Mononuclear cell (primary cell): ENCODE data around the gene TMEM147. TPM values are rescaled to one million over a fixed set of nuclear protein-coding genes. Genes with fewer than 3 reads are reported as not detected.
A peak's percentile ranks its signal among the peaks of the same experiment; 100 is the strongest.

ENCODE experiments used
- H3K27me3 ChIP-seq: 2 replicates; pipeline ENCODE4 v1.6.0; 2011; ENCODE audit warnings: low read length, control low read depth; ENCODE audit not compliant: insufficient read depth
- H3K4me1 ChIP-seq: 2 replicates; pipeline ENCODE4 v1.5.1; 2011; ENCODE audit warnings: mild to moderate bottlenecking, low read length, control low read depth; ENCODE audit not compliant: insufficient read depth
- H3K4me3 ChIP-seq: 2 replicates; pipeline ENCODE4 v1.5.1; 2011; ENCODE audit warnings: mild to moderate bottlenecking, low read length, moderate library complexity
- H3K9me3 ChIP-seq: 2 replicates; pipeline ENCODE4 v1.5.1; 2011; ENCODE audit warnings: low read depth, mild to moderate bottlenecking, control low read depth, low read length
- total RNA-seq: library from RNA; depleted of rRNA; stranded (reverse); fragments of >200 nt; gene quantifications from one replicate; pipeline ENCODE4 v1.2.3, GENCODE V29; 2012

Gene TMEM147
- total RNA-seq, 1 donor, result 25.9 TPM

DNA sequence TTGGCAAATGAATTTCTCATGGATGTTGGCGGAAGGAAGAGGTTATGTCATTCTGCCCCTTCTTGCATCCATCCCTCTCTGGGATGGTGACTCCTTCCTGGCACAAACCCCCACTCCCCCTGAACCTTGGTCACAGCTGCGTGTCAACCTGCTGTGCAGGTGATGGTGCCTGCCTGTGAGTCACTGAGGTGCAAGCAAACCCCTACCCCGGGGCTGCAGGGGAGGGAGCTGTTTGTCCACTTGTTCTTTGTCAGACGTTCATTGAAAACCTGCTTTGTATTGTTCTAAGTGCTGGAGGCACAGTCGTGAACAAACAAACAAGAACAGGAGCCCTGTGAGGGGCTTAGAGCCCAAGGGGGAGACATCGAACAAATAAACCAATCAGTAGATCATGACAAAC lies 14.1 kb upstream of the TMEM147 start:
- H3K4me3 ChIP-seq, result no peak overlapping the region
- H3K27me3 ChIP-seq, result peaks cover 3% of the 10 kb centered on the region
- no peaks in the 10 kb centered on the region for H3K9me3 ChIP-seq
- peaks cover 9% of the 10 kb centered on the region for H3K4me1 ChIP-seq

DNA sequence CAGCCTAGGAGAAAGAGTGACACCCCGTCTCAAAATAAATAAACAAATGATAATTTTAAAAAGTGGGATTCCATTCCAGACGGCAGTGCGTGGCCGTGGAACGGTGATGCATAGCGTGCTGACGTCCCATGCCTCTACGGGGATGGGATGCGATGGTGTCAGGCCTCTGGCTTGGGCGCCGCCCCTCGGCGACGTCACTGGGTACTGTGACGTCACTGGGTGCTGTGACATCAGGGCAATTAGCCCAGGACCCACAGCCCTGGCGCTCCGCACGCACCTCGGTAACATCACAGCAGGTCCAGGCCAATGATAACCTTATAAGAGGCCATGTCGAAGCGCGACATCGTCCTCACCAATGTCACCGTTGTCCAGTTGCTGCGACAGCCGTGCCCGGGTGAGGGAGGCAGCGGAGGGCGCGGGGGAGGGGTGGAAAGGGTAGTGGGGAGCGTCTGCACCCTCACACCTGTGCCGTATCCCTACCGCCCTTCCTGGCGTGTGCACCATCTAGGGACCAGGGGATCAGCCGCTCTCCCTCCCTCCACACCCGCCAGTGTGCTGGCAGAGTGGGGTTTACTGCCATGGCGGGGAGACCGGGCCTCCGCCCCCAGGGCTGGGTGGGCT lies 12.1 kb upstream of the TMEM147 start, which contains the start of gene GAPDHS:
TSS of gene GAPDHS (plus strand) at position 256 of the 621 bp plus-strand sequence. CDS start at position 328, 72 bp downstream.
- H3K4me3 ChIP-seq, result no peak within 1 kb of the TSS
- H3K4me1 ChIP-seq, result peaks cover 9% of the 10 kb centered on the region
- H3K27me3 ChIP-seq, result peaks cover 3% of the 10 kb centered on the region
- no peaks in the 10 kb centered on the region for H3K9me3 ChIP-seq

DNA sequence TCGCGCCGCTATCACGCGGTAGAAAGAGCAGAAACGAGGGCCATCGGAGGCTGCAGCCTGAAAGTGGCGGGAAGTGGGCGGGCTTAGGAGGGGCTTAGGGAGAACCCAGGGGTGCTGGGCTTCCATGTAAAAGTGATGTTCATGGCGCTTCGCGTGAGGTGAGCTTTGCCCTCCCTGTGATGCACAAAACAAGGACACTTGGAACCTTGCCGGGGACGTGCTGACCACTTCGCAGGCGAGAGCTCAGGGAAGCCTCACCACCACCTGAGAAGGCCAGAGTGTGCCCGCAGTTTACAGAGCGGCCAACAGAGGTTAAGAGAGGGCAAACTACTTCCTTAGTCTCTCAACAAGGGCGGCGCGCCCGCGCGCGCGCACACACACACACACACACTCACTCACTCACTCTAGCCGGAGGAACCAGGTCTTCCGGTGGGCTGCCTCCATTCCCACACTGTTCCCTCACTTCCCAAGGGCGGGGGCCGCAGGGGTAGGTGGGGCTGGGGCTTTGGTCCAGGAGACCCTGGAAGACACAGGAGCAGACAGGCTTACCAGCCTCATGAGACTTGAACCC lies 11.5 kb upstream of the TMEM147 start:
- no peak overlapping the region for H3K4me3 ChIP-seq
- H3K27me3 ChIP-seq, result peaks cover 3% of the 10 kb centered on the region
- H3K9me3 ChIP-seq, result no peaks in the 10 kb centered on the region
- H3K4me1 ChIP-seq, result peaks cover 9% of the 10 kb centered on the region

DNA sequence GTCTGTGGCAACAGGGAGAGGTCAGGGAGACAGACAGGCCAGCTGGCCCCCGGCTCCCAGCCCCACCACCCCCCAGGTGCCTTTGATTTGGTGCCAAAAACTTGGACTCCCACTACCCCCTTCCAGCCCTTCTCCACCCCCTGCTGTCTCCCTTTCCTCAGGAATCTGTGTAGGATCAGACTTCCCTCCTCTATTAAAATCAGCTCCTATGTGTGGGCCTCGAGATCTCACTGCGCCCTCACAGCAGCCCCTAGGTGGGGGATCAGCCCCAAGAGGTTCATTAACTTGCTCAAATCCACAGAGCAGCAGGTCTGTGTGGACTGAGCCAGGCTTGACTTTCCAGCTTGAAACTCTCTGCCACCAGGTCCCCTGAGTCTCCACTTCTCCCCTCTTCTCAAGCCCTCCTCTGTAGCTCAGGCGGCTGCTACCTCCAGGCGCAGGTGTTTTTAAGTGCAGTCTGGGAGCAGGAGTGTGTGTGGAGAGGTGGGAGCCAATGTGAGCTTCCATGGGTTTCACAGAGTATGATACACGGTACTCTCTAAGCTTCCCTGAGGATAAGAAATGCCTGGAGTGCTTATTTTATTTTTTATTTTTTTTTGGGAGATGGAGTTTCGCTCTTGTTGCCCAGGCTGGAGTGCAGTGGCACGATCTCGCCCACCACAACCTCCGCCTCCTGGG lies 10.5 kb upstream of the TMEM147 start:
- peaks cover 9% of the 10 kb centered on the region for H3K4me1 ChIP-seq
- H3K4me3 ChIP-seq, result no peak overlapping the region
- no peaks in the 10 kb centered on the region for H3K9me3 ChIP-seq
- peaks cover 3% of the 10 kb centered on the region for H3K27me3 ChIP-seq

DNA sequence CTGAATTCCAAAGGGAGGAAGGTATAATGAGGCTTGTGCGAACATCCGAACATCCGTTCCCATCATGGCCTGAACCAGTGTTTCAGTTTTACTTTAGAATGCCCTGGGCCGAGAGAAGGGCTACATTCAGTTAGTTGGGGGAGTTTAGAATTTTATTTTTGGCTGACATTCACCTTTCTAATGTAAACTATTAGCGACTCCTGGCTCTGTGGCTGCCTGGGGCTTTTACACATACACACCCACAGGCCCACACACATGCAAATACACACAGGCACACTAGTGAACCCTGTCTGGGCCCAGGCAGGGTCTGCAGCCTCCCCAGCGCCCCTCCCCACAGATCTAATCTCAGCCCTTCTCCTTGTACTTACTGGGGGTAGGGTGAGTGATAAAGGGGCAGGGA lies 6.1 kb upstream of the TMEM147 start:
- H3K9me3 ChIP-seq, result no peaks in the 10 kb centered on the region
- no peak overlapping the region for H3K4me3 ChIP-seq
- no peaks in the 10 kb centered on the region for H3K27me3 ChIP-seq
- peaks cover under 1% of the 10 kb centered on the region for H3K4me1 ChIP-seq

DNA sequence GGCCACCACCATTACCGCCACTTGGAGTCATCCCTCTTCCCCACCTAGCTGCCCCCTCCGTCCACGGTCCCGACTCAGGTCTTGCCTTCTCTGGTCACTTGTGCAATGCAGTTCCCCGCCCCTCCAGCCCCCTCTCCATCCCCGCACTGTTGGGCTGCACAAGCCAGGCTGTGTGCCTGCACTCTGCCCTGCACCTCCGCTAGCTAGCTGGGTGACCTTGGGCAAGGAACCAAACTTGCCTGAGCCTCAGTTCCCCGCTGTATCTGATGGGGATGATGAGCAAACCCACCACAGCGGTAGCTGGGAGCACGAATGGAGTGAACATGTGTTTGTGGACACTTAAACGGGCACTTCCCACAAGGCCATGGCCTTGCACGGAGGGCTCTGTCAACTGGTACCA lies 5.6 kb upstream of the TMEM147 start:
- Histone ChIP-seq H3K4me3 (no peak overlapping the region), H3K4me1 (peaks cover 6% of the 10 kb centered on the region), H3K9me3 (no peaks in the 10 kb centered on the region), H3K27me3 (no peaks in the 10 kb centered on the region)

DNA sequence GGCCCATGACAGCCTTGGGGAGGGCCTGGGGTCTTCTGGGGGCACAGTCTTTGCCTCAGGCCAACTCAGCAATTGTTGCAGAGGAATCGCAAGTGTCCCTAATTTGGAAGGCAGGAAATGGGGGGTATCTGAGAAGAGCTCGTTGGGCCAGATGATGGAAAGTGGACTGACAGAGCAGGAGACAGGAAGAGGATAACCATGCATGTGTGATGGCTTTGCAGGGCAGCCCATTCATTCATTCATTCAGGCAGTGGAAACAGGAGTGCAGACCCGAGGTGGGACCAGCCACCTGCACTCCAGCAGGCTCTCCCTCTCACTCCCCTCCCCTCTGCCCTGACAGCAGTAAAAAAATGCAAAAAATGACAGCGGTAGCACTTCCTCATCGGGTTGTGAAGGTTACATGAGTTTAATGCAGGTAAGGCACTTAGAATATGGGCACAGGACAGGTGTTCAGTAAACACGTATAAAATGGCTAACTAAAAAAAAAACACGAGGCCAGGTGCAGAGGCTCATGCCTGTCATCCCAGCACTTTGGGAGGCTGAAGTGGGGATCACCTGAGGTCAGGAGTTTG lies 5.0 kb upstream of the TMEM147 start:
- H3K9me3 ChIP-seq, result no peaks in the 10 kb centered on the region
- peaks cover 10% of the 10 kb centered on the region for H3K4me1 ChIP-seq
- no peaks in the 10 kb centered on the region for H3K27me3 ChIP-seq
- H3K4me3 ChIP-seq, result no peak overlapping the region

DNA sequence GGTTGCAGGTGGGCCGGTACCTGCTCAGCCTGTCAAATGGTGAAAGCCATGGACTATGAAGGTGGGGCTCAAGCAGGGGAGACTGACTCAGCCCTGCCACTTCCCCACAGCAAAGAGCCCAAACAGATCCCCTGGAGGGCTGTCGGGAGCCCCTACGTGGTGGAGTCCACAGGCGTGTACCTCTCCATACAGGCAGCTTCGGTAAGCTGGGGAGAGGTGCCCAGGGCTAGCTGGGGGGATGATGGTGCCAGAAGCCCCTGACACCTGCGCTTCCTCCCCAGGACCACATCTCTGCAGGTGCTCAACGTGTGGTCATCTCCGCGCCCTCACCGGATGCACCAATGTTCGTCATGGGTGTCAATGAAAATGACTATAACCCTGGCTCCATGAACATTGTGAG lies 3.2 kb upstream of the TMEM147 start:
- H3K9me3 ChIP-seq, result no peaks in the 10 kb centered on the region
- peaks cover 23% of the 10 kb centered on the region for H3K4me1 ChIP-seq

DNA sequence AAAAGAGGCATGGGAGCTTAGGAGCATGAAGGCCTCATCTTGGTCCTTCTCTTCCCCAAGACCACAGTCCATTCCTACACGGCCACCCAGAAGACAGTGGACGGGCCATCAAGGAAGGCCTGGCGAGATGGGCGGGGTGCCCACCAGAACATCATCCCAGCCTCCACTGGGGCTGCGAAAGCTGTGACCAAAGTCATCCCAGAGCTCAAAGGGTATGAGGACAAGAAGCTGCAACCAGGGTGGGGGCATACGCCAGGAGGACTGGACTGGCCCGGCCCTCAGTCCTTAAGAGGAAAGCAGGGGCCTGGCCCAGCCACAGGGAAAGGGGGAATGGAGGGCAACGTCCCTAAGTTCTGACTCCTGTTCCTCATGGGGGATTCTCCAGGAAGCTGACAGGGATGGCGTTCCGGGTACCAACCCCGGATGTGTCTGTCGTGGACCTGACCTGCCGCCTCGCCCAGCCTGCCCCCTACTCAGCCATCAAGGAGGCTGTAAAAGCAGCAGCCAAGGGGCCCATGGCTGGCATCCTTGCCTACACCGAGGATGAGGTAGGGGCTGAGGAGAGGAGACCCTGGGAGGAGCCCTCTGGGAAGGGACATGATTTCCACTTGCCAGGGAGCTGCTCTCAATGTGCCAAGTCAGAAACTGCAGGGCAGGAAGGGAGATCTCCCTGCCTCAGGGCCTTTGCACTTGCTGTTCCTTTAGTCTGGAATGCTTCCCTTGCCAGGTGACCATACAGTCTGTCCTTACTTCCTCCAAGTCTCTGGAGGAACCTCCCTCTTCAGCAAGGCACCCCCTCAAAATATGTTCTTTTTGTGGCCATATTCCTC lies 1.9 kb upstream of the TMEM147 start:
- Histone ChIP-seq H3K9me3 (no peaks in the 10 kb centered on the region), H3K4me3 (no peak overlapping the region), H3K27me3 (no peaks in the 10 kb centered on the region), H3K4me1 (peaks cover 23% of the 10 kb centered on the region)

More for the DNA sequence above, 3.2 kb upstream of the TMEM147 start:
- Histone ChIP-seq H3K4me3 (no peak overlapping the region), H3K27me3 (no peaks in the 10 kb centered on the region)

DNA sequence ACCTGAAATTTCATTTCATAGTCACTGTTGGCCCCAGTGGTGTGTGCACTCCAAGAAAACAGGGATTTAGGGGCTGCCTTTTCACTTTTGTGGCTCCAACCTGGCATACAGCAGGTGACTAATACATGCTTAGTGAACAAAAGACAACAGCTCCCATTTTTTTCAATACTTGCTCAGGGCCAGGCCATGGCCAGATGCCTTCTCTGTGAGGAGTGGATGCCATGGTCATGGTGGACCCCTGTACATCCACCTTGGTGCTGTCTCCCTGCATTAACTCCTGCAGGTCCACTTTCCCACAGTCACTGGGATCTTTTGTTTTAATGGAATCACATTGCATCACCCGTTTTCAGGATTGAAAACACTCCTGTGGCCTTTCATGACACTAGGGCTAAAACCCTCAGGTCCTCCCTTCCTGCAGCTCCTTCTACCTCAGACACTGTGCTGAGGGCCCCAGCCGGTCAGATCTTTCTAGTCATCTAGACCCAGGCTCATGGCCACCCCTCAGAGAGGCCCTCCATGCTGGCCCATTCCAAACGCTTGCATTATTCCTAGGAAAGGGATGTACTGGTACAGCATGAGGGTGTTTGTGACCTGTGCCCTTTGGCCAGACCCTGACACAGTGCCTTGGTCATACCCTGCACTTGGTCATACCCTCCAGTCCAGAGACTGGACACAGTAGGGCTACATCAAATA lies 1.2 kb upstream of the TMEM147 start:
- Histone ChIP-seq H3K27me3 (no peaks in the 10 kb centered on the region), H3K4me3 (no peak overlapping the region), H3K9me3 (no peaks in the 10 kb centered on the region), H3K4me1 (peaks cover 23% of the 10 kb centered on the region)

DNA sequence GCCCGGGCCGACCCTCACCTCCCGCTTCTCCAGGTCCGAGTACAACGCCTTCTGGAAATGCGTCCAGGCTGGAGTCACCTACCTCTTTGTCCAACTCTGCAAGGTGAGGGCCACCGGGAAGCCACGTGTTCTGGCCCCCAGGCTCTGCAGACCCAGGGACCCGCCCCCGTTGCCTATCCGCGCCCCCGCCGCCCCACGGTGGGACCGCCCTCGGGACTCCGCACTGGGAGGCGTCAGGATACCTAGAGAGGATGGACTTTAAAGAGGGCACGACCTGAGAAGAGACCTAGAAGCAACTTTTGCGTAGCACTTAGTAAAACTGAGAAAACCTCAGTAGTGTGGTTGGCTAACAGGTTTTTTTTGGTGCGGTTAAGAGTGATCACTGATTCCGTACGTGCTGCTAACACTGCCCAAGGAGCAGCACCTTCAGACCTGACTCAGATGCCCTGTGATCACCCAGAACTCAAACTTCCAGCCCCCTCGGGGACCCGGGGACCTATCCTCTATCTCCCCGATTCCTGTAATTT lies 492 bp downstream of the TMEM147 start:
- no peaks in the 10 kb centered on the region for H3K9me3 ChIP-seq
- H3K4me3 ChIP-seq, result peak overlapping the region; percentile 78
- H3K4me1 ChIP-seq, result peaks cover 23% of the 10 kb centered on the region
- no peaks in the 10 kb centered on the region for H3K27me3 ChIP-seq

DNA sequence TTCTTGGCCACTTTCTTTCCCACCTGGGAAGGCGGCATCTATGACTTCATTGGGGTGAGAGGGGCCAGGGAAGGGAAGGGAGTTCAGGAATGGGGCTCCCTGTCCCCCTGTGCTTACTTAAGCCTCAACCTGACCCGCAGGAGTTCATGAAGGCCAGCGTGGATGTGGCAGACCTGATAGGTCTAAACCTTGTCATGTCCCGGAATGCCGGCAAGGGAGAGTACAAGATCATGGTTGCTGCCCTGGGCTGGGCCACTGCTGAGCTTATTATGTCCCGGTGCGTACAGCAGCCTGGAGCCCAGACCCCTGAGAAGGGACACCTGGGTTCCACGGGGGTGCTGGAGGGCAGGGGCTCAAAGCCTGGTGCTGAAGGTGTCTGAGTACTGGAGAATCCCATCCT lies 1.1 kb downstream of the TMEM147 start:
- Histone ChIP-seq H3K9me3 (no peaks in the 10 kb centered on the region), H3K4me1 (peaks cover 23% of the 10 kb centered on the region), H3K4me3 (no peak overlapping the region), H3K27me3 (no peaks in the 10 kb centered on the region)

DNA sequence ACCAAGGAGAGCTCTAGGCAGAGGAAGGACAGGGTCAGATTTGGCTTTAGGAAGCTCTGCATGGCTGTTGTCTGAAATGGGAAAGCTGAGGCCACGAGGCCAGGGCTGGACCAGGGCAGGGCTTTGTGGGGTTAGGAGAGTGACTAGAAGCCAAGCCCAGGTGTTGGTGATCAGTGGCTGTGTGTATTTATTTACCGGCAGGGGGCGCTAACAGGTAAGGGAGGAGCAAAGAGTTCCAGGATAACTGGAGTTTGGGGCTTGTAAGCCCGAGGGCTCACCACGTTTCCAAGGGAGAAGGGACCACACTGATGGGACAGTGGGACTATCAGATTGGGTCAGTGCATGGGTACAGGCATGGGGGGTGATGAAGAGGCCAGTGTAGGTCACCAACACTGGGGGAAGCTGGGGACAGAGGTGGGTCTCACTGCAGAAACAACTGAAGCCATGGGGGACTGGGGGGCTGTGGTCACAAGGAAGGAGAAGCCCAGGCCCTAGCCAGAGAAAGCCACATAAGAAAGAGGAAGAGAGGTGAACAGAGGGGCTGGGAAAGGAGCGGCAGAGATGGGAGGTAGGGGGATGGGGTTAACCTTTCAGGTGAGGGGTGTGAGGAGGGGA lies 3.9 kb downstream of the TMEM147 start:
- H3K4me3 ChIP-seq, result no peak overlapping the region
- no peaks in the 10 kb centered on the region for H3K9me3 ChIP-seq
- peaks cover 22% of the 10 kb centered on the region for H3K4me1 ChIP-seq
- H3K27me3 ChIP-seq, result no peaks in the 10 kb centered on the region
